ENCODE measurements around the gene NUMB. TPM values are rescaled to one million over a fixed set of nuclear protein-coding genes. Genes with fewer than 3 reads are reported as not detected.

Gene NUMB
- total RNA-seq, 2 donors from 2014 or later: 79.9 to 85.2 TPM

DNA sequence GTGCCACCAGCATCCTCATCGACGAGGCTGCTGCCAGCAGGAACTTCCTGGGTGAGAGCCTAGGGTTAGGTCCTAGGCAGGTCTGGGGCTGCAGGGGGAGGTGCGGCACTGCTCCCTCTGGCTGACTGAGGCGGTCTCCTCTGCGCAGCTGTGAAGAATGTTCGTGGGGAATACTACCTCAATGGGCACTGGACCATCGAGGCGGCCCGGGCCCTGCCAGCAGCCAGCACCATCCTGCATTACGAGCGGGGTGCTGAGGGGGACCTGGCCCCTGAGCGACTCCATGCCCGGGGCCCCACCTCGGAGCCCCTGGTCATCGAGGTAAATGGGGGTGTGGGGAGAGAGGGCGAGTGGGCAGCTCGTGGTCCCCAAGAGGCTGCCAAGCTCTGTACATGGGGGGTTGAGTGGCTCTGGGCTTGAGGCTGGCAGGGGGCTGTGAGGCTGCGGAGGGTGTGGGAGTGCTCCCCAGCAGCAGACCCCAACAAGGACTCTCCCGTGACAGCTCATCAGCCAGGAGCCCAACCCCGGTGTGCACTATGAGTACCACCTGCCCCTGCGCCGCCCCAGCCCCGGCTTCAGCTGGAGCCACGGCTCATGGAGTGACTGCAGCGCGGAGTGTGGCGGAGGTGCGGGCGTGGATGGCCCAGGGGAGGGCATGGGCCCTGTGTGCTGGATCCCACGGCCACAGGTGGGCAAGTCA, 206.7 kb downstream of the NUMB start:
- no peak for DNase-seq
- H3K27me3 Mint-ChIP-seq (ENCODE audit: insufficient read depth): peaks cover 7% of the 10 kb centered on the region
- H3K9me3 Mint-ChIP-seq: no peaks in the 10 kb centered on the region
- H3K9ac ChIP-seq (ENCODE audit: extremely low read depth, low read length, poor library complexity, severe bottlenecking): no peak overlapping the region
- H3K27me3 ChIP-seq (ENCODE audit: control insufficient read depth, insufficient read depth, low read length, poor library complexity, severe bottlenecking): no peaks in the 10 kb centered on the region
- no peak overlapping the region for H3K4me3 ChIP-seq (ENCODE audit: low read length)
- no peaks in the 10 kb centered on the region for H3K4me1 ChIP-seq (ENCODE audit: control insufficient read depth, insufficient read depth, low read length)
- no peak overlapping the region for H3K27ac Mint-ChIP-seq
- no peak overlapping the region for H3K27ac ChIP-seq (ENCODE audit: low read depth, low read length)
- H3K4me1 Mint-ChIP-seq: no peaks in the 10 kb centered on the region
- peaks cover 4% of the 10 kb centered on the region for H3K36me3 Mint-ChIP-seq (ENCODE audit: low read depth)
- H3K9me3 ChIP-seq (ENCODE audit: control insufficient read depth, low read length): no peaks in the 10 kb centered on the region
- no peaks in the 10 kb centered on the region for H3K36me3 ChIP-seq (ENCODE audit: control insufficient read depth, insufficient read depth, low read length)
- TF ChIP-seq, protein P1, sequence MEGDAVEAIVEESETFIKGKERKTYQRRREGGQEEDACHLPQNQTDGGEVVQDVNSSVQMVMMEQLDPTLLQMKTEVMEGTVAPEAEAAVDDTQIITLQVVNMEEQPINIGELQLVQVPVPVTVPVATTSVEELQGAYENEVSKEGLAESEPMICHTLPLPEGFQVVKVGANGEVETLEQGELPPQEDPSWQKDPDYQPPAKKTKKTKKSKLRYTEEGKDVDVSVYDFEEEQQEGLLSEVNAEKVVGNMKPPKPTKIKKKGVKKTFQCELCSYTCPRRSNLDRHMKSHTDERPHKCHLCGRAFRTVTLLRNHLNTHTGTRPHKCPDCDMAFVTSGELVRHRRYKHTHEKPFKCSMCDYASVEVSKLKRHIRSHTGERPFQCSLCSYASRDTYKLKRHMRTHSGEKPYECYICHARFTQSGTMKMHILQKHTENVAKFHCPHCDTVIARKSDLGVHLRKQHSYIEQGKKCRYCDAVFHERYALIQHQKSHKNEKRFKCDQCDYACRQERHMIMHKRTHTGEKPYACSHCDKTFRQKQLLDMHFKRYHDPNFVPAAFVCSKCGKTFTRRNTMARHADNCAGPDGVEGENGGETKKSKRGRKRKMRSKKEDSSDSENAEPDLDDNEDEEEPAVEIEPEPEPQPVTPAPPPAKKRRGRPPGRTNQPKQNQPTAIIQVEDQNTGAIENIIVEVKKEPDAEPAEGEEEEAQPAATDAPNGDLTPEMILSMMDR (conservative IDR thresholded peaks at IDR 0.05): no peak
- H3K4me3 Mint-ChIP-seq: no peak overlapping the region
- WGBS, 2 experiments (ENCODE audit: insufficient coverage in 1 of 2, insufficient read length in 1 of 2): 85 to 92% methylated on average over 4 to 30 of the region's 30 CpGs

DNA sequence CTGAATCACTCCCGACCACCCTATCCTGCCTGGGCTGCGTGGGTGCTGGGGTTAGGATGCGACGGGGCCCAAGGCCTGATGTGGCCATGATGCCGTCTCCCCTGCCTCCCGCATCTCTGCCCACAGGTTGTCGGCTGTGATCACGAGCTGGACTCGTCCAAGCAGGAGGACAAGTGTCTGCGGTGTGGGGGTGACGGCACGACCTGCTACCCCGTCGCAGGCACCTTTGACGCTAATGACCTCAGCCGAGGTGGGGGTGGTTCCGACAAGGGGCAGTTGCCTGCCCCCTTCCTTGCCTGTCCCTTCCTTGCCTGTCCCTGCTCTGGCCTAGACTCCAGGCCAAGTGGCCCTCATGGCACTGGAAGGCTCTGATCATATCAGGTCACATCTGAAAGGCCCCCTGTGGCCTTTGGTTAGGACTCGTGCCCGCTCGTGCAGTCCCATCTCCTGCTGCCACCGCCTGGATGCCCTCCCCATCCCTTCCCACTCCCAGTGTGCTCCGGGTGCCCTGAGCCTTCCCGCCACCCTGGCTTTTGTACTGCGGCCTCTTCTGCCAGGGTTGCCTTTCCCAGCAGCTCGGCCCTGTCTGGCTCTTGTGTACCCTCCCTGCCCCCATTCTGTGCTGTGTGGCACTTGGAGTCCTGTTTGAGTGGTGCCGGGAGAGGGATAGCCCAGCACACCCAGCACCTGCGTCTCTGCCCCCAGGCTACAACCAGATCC, 207.4 kb downstream of the NUMB start:
- no peak overlapping the region for H3K4me3 Mint-ChIP-seq
- no peaks in the 10 kb centered on the region for H3K9me3 Mint-ChIP-seq
- no peak overlapping the region for H3K4me3 ChIP-seq (ENCODE audit: low read length)
- H3K27me3 Mint-ChIP-seq (ENCODE audit: insufficient read depth): peaks cover 10% of the 10 kb centered on the region
- 93 to 94% methylated on average over 17 to 27 of the region's 27 CpGs for WGBS, 2 experiments (ENCODE audit: insufficient coverage in 1 of 2, insufficient read length in 1 of 2)
- H3K27ac ChIP-seq (ENCODE audit: low read depth, low read length): no peak overlapping the region
- no peak overlapping the region for H3K27ac Mint-ChIP-seq
- no peaks in the 10 kb centered on the region for H3K9me3 ChIP-seq (ENCODE audit: control insufficient read depth, low read length)
- peaks cover 4% of the 10 kb centered on the region for H3K36me3 Mint-ChIP-seq (ENCODE audit: low read depth)
- DNase-seq: peak; percentile 36
- TF ChIP-seq, protein P1 (conservative IDR thresholded peaks at IDR 0.05): no peak
- no peaks in the 10 kb centered on the region for H3K4me1 Mint-ChIP-seq
- H3K9ac ChIP-seq (ENCODE audit: extremely low read depth, low read length, poor library complexity, severe bottlenecking): no peak overlapping the region
- H3K36me3 ChIP-seq (ENCODE audit: control insufficient read depth, insufficient read depth, low read length): no peaks in the 10 kb centered on the region
- H3K4me1 ChIP-seq (ENCODE audit: control insufficient read depth, insufficient read depth, low read length): no peaks in the 10 kb centered on the region
- no peaks in the 10 kb centered on the region for H3K27me3 ChIP-seq (ENCODE audit: control insufficient read depth, insufficient read depth, low read length, poor library complexity, severe bottlenecking)

DNA sequence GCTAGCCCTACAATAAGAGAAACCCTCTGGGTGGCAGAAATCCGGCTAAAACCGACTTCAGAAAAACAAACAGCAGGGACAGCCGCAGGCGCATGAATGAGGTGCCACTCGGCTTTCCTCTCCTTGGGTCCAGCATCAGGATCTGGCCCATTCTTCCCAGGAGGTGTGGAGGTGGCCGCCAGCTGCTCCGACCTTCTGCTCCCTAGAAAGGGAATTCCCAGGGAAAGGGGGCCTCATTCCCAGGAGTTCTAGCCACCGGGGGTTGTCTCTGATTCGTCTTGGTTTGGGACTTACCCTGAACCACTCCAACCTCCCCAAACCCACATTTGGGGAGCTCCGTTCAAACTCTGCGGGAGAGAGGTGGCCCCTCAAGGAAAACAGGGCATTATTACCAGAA, 208.0 kb downstream of the NUMB start:
- H3K27ac ChIP-seq (ENCODE audit: low read depth, low read length): no peak overlapping the region
- peaks cover 4% of the 10 kb centered on the region for H3K36me3 Mint-ChIP-seq (ENCODE audit: low read depth)
- TF ChIP-seq, protein P1 (conservative IDR thresholded peaks at IDR 0.05): no peak

More for the DNA sequence above, 208.0 kb downstream of the NUMB start:
- H3K4me3 ChIP-seq (ENCODE audit: low read length): no peak overlapping the region
- peak; percentile 36 for DNase-seq
- H3K9ac ChIP-seq (ENCODE audit: extremely low read depth, low read length, poor library complexity, severe bottlenecking): no peak overlapping the region
- no peak overlapping the region for H3K4me3 Mint-ChIP-seq
- H3K36me3 ChIP-seq (ENCODE audit: control insufficient read depth, insufficient read depth, low read length): no peaks in the 10 kb centered on the region
- no peaks in the 10 kb centered on the region for H3K4me1 Mint-ChIP-seq
- H3K27ac Mint-ChIP-seq: no peak overlapping the region
- H3K4me1 ChIP-seq (ENCODE audit: control insufficient read depth, insufficient read depth, low read length): no peaks in the 10 kb centered on the region
- no peaks in the 10 kb centered on the region for H3K9me3 Mint-ChIP-seq
- WGBS, 2 experiments (ENCODE audit: insufficient coverage in 1 of 2, insufficient read length in 1 of 2): 92 to 95% methylated on average over 9 to 11 of the region's 11 CpGs
- peaks cover 2% of the 10 kb centered on the region for H3K27me3 ChIP-seq (ENCODE audit: control insufficient read depth, insufficient read depth, low read length, poor library complexity, severe bottlenecking)
- no peaks in the 10 kb centered on the region for H3K9me3 ChIP-seq (ENCODE audit: control insufficient read depth, low read length)
- H3K27me3 Mint-ChIP-seq (ENCODE audit: insufficient read depth): peaks cover 12% of the 10 kb centered on the region
